Erythroblast (primary cell): ENCODE measurements around the gene SPRTN.

Experiments used
- GATA1 ChIP-seq: IDR thresholded peaks from 2 replicates; pipeline ENCODE4 v1.6.1; 2011; ENCODE audit warnings: low read depth, mild to moderate bottlenecking, control low read depth, low read length, moderate library complexity
- POLR2A ChIP-seq: IDR thresholded peaks from 2 replicates; pipeline ENCODE4 v1.6.1; 2011; ENCODE audit warnings: mild to moderate bottlenecking, low read length

DNA sequence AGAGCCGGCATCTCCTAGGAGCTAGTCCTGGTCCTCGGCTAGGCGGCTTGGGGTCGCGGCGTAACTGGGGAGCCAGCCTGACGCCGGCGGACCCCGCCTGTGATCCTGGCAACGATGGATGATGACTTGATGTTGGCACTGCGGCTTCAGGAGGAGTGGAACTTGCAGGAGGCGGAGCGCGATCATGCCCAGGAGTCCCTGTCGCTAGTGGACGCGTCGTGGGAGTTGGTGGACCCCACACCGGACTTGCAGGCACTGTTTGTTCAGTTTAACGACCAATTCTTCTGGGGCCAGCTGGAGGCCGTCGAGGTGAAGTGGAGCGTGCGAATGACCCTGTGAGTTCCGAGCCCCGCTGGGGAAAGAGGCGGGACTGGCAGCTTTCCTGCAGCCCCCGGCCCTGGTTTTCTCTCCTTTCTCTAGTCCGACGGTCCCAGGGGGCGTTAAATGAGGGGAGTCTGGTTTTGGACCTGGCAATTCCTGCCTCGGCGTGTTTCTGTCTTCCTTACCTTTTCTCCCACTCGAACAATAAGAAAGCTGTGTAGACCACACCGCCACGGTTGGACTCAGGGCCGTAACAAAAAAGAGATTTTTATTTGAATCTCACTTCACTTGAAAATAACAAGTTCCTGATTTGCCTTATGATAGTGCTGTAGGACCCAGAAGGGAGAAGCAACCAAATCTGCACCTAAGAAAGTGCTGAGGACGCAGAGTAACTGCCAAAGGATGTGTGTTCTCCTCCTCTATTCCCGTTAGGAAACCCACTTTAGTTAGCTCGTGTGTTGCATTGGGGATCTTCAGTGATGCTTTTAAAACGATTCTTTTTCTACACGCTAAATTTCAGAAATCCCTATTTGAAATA lies at the start of gene SPRTN:
- TF ChIP-seq POLR2A (peak; percentile 54), GATA1 (no peak)
